Activated T-helper 1 cell treated with anti-CD3 and anti-CD28 coated beads, Interleukin-12 subunit alpha, Interleukin-12 subunit beta, Interleukin-2, Interleukin-4 antibody, amounts not matched to agents 30 ng/mL and 10 ng/mL and 1 ng/mL, durations not matched to agents 14 hours and 24 hours and 36 hours (primary cell): Measurements from ENCODE around the gene ZNF655. TPM values are rescaled to one million over a fixed set of nuclear protein-coding genes. Genes with fewer than 3 reads are reported as not detected.
A peak's percentile ranks its signal among the peaks of the same experiment; 100 is the strongest.

Experiments used
- DNase-seq: peaks from one replicate; pipeline ENCODE4 v3.0.0; 2021; ENCODE audit warnings: low spot score
- H3K27ac Mint-ChIP-seq: one replicate; pipeline ENCODE4 v1.8.0; 2021; ENCODE audit warnings: mild to moderate bottlenecking, mixed read lengths
- H3K27me3 Mint-ChIP-seq: one replicate; pipeline ENCODE4 v1.8.0; 2022; ENCODE audit warnings: mild to moderate bottlenecking, moderate library complexity, mixed read lengths; ENCODE audit not compliant: insufficient read depth
- H3K36me3 Mint-ChIP-seq: one replicate; pipeline ENCODE4 v1.8.0; 2021; ENCODE audit warnings: low read depth, mixed read lengths
- H3K4me1 Mint-ChIP-seq: one replicate; pipeline ENCODE4 v1.8.0; 2021; ENCODE audit warnings: low read depth, mixed read lengths
- H3K4me3 Mint-ChIP-seq: one replicate; pipeline ENCODE4 v1.8.0; 2021; ENCODE audit warnings: mild to moderate bottlenecking, moderate library complexity, mixed read lengths
- H3K9me3 Mint-ChIP-seq: one replicate; pipeline ENCODE4 v1.8.0; 2021; ENCODE audit warnings: mixed read lengths
- intact Hi-C: fragments of 100-400 bp; cut with micrococcal nuclease; formaldehyde crosslinking; loops from one replicate; pipeline ENCODE4 v1.15.1; 2024
- total RNA-seq: library from RNA; stranded (reverse); gene quantifications from 2 replicates; pipeline ENCODE4 v1.2.3, GENCODE V29; 2022

The ZNF655 gene
- total RNA-seq, 1 donor from 2014 or later, result 77.9 TPM

DNA sequence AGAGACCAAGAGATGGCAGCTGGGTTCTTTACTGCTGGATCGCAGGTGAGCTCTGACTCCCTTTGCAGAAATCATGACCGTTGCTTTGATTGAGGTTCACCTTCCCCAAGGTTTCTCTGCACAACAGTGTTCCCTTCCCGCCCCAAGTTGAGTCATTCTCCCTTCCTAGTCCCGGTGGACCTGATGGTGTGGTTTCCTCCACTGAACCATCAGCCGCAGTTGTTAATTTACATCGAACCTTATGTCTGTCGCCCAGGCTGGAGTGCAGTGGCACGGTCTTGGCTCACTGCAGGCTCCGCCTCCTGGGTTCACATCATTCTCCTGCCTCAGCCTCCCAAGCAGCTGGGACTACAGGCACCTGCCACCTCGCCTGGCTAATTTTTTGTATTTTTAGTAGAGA, 64.2 kb downstream of the ZNF655 start:
- intact Hi-C loops, result loop anchor here (10.0 kb wide), 1 partner anchor 392 kb away; the partner anchor contains the start of gene ZKSCAN1
- no peak for DNase-seq
- peaks cover 80% of the 10 kb centered on the region for H3K4me1 Mint-ChIP-seq
- H3K27ac Mint-ChIP-seq, result peak overlapping the region; percentile 98
- no peaks in the 10 kb centered on the region for H3K9me3 Mint-ChIP-seq
- H3K27me3 Mint-ChIP-seq, result peaks cover 2% of the 10 kb centered on the region
- peaks cover 80% of the 10 kb centered on the region for H3K36me3 Mint-ChIP-seq
- peak overlapping the region; percentile 85 for H3K4me3 Mint-ChIP-seq

- H3K9me3 Mint-ChIP-seq, result no peaks in the 10 kb centered on the region
- H3K27me3 Mint-ChIP-seq, result peaks cover 2% of the 10 kb centered on the region
- intact Hi-C loops, result loop anchor here (10.0 kb wide), 1 partner anchor 392 kb away; the partner anchor contains the start of gene ZKSCAN1
- peak overlapping the region; percentile 98 for H3K27ac Mint-ChIP-seq
- H3K4me3 Mint-ChIP-seq, result peak overlapping the region; percentile 85
- peaks cover 76% of the 10 kb centered on the region for H3K36me3 Mint-ChIP-seq
- H3K4me1 Mint-ChIP-seq, result peaks cover 74% of the 10 kb centered on the region
- DNase-seq, result no peak
These were observed 64.8 kb downstream of the ZNF655 start for GRCh38 chr7:99623091-99623693.

- intact Hi-C loops, result loop anchor here (1.0 to 10.0 kb wide), 3 partner anchors 8 to 391 kb away; partner anchors contain the start of genes TRIM4, ZKSCAN1 and ZSCAN25
These were observed 65.4 kb downstream of the ZNF655 start for GRCh38 chr7:99623702-99624447.

GRCh38 chr7:99624484-99624883, 66.0 kb downstream of the ZNF655 start:
- intact Hi-C loops, result loop anchor here (1.0 to 10.0 kb wide), 3 partner anchors 8 to 390 kb away; partner anchors contain the start of genes TRIM4, ZKSCAN1 and ZSCAN25
- Mint-ChIP-seq H3K27me3 (peaks cover 2% of the 10 kb centered on the region), H3K36me3 (peaks cover 73% of the 10 kb centered on the region), H3K27ac (peak overlapping the region; percentile 98), H3K9me3 (no peaks in the 10 kb centered on the region), H3K4me3 (peak overlapping the region; percentile 85), H3K4me1 (peaks cover 61% of the 10 kb centered on the region)
- DNase-seq, result peak; percentile 64

More at GRCh38 chr7:99623702-99624447, 65.4 kb downstream of the ZNF655 start:
- H3K36me3 Mint-ChIP-seq, result peaks cover 76% of the 10 kb centered on the region
- peak overlapping the region; percentile 85 for H3K4me3 Mint-ChIP-seq
- H3K27ac Mint-ChIP-seq, result peak overlapping the region; percentile 98
- no peaks in the 10 kb centered on the region for H3K9me3 Mint-ChIP-seq
- no peak for DNase-seq
- peaks cover 67% of the 10 kb centered on the region for H3K4me1 Mint-ChIP-seq
- H3K27me3 Mint-ChIP-seq, result peaks cover 2% of the 10 kb centered on the region

DNA sequence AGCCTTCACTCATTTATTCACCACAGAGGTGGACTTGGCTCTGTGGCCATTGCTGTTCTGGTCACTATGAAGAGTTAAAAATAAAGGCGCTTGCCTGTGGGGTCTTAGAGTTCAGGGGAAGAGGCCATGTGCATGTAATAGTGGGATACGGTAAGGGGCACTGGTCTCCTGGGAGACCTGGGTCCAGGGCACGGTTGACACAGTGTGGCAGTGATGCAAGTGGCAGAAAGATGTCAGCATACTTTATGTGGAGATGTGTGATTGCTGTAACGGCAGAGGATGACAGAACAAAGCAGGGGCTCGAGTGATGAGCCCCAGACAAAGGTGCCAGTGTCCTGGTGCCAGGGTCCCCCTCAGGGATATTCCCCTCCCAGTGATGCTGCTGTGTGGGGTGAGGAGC, 66.9 kb downstream of the ZNF655 start:
- H3K4me1 Mint-ChIP-seq, result peaks cover 58% of the 10 kb centered on the region
- no peak for DNase-seq
- no peaks in the 10 kb centered on the region for H3K9me3 Mint-ChIP-seq
- H3K27ac Mint-ChIP-seq, result peak overlapping the region; percentile 98
- H3K27me3 Mint-ChIP-seq, result peaks cover 2% of the 10 kb centered on the region
- H3K36me3 Mint-ChIP-seq, result peaks cover 75% of the 10 kb centered on the region
- H3K4me3 Mint-ChIP-seq, result peak overlapping the region; percentile 85
- intact Hi-C loops, result loop anchor here (2.0 to 10.0 kb wide), 2 partner anchors 293 to 389 kb away; partner anchors contain the start of genes TRIM4 and ZKSCAN1

- Mint-ChIP-seq H3K4me3 (no peak overlapping the region), H3K4me1 (peaks cover 55% of the 10 kb centered on the region), H3K9me3 (no peaks in the 10 kb centered on the region), H3K36me3 (peaks cover 80% of the 10 kb centered on the region), H3K27me3 (peaks cover 2% of the 10 kb centered on the region), H3K27ac (peak overlapping the region; percentile 9)
- no peak for DNase-seq
- intact Hi-C loops, result loop anchor here (2.0 to 10.0 kb wide), 2 partner anchors 293 to 389 kb away; partner anchors contain the start of genes TRIM4 and ZKSCAN1
These were observed 67.5 kb downstream of the ZNF655 start for GRCh38 chr7:99625961-99626360.

Other genes with a start within 250 kb of the ZNF655 start
- 72.4 and 75.9 TPM in 2 replicates for gene ARPC1A, start 232.7 kb upstream of the ZNF655 start, total RNA-seq
- gene ARPC1B, start 183.9 kb upstream of the ZNF655 start, total RNA-seq, result 254 and 256 TPM in 2 replicates
- 160 and 162 TPM in 2 replicates for gene PDAP1, start 150.0 kb upstream of the ZNF655 start, total RNA-seq
- gene BUD31, start 149.7 kb upstream of the ZNF655 start, total RNA-seq, result 132 and 145 TPM in 2 replicates
- gene PTCD1, start 119.8 kb upstream of the ZNF655 start, total RNA-seq, result 13.7 and 16.0 TPM in 2 replicates
- 92.3 and 93.2 TPM in 2 replicates for gene CPSF4, start 119.7 kb upstream of the ZNF655 start, total RNA-seq
- 392 and 397 TPM in 2 replicates for gene ATP5MF, start 92.5 kb upstream of the ZNF655 start, total RNA-seq
- 19.6 and 22.4 TPM in 2 replicates for gene ZNF789, start 85.8 kb upstream of the ZNF655 start, total RNA-seq
- gene ZNF394, start 58.4 kb upstream of the ZNF655 start, total RNA-seq, result 38.3 and 40.8 TPM in 2 replicates
- 8.0 and 8.1 TPM in 2 replicates for gene ZKSCAN5, start 54.0 kb upstream of the ZNF655 start, total RNA-seq
- 4.7 and 5.2 TPM in 2 replicates for gene FAM200A, start 6.5 kb upstream of the ZNF655 start, total RNA-seq
- gene TMEM225B, start 39.6 kb downstream of the ZNF655 start, total RNA-seq, result 0.60 and 0.64 TPM in 2 replicates
- 31.5 and 32.9 TPM in 2 replicates for gene ZSCAN25, start 58.3 kb downstream of the ZNF655 start, total RNA-seq
- not detected in 2 replicates for gene CYP3A5, start 121.4 kb downstream of the ZNF655 start, total RNA-seq
- not detected in 2 replicates for gene CYP3A7, start 176.6 kb downstream of the ZNF655 start, total RNA-seq
- not detected in 2 replicates for gene CYP3A4, start 225.5 kb downstream of the ZNF655 start, total RNA-seq